NB4 (cell line): ENCODE results near the gene CCL18.
"Not testable (repeated sequence)": the region's sequence is repeated elsewhere in the genome, so short reads cannot be mapped to it uniquely, and the experiment has no call there.

Experiments
- DNase-seq: peaks from one replicate; pipeline ENCODE4 v3.0.0; 2010; ENCODE audit warnings: low read depth
- H3K4me3 ChIP-seq: one replicate; pipeline ENCODE4 v1.5.1; 2011; ENCODE audit warnings: mild to moderate bottlenecking, low read depth, low read length, moderate library complexity
- MYC ChIP-seq: IDR thresholded peaks from 2 replicates; pipeline ENCODE4 v1.6.1; 2011; ENCODE audit warnings: low read depth, low read length
- POLR2A ChIP-seq: IDR thresholded peaks from 2 replicates; pipeline ENCODE4 v1.6.1; 2011; ENCODE audit warnings: mild to moderate bottlenecking; ENCODE audit not compliant: insufficient read length; ENCODE audit errors: extremely low read depth
- TF ChIP-seq, protein P1 (sequence below): IDR thresholded peaks from one replicate; pipeline ENCODE4 v1.5.1; 2012; ENCODE audit warnings: low read depth, low read length
- TF ChIP-seq, protein P2 (sequence below): IDR thresholded peaks from 2 replicates; pipeline ENCODE4 v1.6.1; 2011; ENCODE audit warnings: low read depth, low read length

CCL18 gene

DNA sequence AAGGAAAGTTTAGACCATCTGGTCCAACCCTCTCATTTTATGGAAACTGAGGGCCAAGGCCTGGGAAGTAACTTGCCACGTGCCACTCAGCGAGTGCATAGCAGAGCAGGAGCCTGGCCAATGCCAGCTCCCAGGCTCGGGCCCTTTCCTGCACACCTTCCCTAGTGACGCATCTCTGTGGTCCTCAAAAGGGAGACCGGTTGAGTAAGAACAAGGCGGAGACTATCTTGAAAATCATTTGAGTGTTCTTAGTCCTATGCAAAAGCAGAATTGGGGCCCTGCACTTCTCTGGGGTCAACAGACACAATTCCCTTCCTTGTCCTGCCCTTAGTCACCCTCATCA is 42.4 kb downstream of the CCL18 start:
- TF ChIP-seq POLR2A = no peak
- H3K4me3 ChIP-seq = no peak overlapping the region
- no peak for DNase-seq

DNA sequence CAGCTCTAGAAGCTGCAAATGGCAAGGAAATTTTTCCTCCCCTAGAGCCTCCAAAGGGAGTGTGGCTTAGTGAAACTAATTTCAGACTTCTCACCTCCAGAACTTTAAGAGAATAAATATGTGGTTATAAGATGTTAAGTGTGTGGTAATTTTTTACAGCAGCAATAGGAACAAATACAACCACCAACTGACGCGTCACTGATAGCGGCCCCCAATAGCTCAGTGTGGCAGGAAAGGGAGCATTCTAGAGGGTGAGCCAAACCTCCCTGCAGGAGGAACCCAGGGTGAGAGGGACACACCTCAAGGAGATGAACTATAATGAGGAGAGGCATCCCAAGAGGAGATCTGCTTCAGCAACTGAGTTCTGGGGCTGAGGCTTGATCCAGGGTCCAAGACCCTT is 43.6 kb downstream of the CCL18 start:
- TF ChIP-seq MYC (no peak), POLR2A (no peak)
- TF ChIP-seq, protein P1, sequence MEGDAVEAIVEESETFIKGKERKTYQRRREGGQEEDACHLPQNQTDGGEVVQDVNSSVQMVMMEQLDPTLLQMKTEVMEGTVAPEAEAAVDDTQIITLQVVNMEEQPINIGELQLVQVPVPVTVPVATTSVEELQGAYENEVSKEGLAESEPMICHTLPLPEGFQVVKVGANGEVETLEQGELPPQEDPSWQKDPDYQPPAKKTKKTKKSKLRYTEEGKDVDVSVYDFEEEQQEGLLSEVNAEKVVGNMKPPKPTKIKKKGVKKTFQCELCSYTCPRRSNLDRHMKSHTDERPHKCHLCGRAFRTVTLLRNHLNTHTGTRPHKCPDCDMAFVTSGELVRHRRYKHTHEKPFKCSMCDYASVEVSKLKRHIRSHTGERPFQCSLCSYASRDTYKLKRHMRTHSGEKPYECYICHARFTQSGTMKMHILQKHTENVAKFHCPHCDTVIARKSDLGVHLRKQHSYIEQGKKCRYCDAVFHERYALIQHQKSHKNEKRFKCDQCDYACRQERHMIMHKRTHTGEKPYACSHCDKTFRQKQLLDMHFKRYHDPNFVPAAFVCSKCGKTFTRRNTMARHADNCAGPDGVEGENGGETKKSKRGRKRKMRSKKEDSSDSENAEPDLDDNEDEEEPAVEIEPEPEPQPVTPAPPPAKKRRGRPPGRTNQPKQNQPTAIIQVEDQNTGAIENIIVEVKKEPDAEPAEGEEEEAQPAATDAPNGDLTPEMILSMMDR = no peak
- TF ChIP-seq, protein P2, sequence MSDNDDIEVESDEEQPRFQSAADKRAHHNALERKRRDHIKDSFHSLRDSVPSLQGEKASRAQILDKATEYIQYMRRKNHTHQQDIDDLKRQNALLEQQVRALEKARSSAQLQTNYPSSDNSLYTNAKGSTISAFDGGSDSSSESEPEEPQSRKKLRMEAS = no peak
- no peak overlapping the region for H3K4me3 ChIP-seq
- no peak for DNase-seq

DNA sequence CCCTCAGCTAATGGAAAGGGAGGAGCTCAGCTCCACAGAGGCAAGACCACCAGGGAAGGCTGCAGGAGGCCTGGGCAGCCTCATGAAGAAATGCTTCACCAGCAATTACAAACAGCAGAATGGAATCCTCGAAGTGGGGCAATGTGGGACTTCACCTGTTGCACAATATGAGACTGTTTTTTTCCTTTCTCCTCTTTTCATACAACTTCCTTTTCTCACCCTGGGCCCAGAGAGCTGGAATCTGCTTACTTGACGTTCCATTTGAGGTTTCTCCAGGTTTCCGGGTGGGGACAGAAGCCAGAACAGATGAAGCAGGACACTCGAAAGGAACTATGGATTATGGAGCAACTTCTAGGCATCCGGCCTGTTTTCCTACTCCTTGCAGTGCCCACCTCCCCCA is 44.2 kb downstream of the CCL18 start:
- peak; percentile 50 for DNase-seq
- H3K4me3 ChIP-seq = not testable (repeated sequence)

DNA sequence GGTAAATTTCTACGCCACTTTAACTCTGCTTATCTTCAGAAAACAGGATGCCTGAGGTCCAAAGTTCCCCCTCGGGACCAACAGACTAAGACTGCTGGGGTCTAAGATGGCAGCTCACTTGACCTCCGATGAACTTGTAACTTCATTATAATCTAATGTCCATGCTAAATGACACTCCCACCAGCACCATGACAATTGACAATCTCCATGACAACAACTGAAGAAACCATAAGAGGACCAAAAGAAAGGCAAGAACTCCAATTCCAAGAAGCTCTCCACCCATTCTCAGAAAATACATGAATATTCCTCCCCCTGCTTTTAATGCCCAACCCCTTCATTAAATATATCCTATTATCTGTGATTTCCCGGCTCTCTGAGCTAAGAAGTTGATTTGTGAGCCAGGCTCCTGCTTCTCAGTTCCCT is 47.0 kb downstream of the CCL18 start:
- TF ChIP-seq, protein P1 = no peak
- TF ChIP-seq MYC = no peak
- TF ChIP-seq, protein P2 = no peak
- no peak for TF ChIP-seq POLR2A
- DNase-seq = peak; percentile 23
- no peak overlapping the region for H3K4me3 ChIP-seq

DNA sequence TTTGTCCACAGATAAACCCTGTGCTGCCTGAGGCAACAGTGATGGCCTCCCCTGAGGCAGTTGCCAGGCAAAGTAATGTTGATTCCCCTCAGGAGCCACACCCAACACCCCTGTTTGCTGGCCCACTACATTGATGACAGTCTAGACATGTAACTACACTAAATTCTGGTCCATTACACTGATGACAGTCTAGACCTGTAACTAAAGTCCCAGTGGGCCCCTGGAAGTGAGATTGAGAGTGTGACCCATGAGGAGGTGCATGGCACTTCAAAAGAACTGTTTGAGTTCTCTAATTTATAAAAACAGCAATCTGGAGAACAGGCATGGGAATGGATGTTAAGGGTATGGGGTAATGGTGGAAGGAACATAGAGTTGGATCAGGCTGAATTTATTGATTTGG is 48.5 kb downstream of the CCL18 start:
- no peak for DNase-seq
- TF ChIP-seq POLR2A (no peak), MYC (no peak)
- TF ChIP-seq, protein P1 = no peak
- TF ChIP-seq, protein P2 = no peak
- no peak overlapping the region for H3K4me3 ChIP-seq

DNA sequence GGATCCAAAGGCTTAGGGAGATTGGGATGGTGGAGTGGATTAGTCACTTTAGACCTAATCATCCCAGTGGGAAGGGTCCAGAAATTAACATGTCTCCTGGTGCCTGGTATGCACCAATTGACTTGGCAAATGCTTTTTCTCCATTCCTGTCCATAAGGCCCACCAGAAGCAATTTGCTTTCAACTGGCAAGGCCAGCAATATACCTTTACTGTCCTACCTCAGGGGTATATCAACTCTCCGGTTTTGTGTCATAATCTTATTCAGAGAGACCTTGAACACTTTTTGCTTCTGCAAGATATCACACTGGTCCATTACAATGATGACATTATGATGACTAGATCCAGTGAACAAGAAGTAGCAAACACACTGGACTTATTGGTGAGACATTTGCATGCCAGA is 49.1 kb downstream of the CCL18 start:
- not testable (repeated sequence) for DNase-seq, H3K4me3 ChIP-seq

DNA sequence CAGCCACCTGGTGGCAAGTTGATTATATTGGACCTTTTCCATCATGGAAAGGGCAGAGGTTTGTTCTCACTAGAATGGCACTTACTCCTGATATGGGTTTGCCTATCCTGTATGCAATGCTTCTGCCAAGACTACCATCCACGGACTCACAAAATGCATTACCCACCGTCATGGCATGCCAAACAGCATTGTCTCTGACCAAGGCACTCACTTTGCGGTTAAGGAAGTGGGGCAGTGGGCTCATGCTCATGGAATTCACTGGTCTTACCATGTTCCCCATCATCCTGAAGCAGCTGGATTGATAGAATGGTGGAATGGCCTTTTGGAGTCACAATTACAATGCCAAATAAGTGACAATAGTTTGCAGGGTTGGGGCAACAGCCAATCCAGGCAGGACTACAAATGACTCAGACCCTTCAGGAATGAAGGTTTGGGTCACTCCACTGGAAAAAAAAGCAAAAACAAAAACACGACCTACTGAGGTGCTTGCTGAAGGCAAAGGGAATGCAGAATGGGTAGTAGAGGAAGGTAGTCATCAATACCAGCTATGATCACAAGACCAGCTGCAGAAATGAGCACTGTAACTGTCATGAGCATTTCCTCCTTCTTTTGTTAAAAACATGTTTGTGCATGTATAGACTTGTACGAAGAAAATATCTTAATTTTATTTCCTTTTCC is 51.0 kb downstream of the CCL18 start:
- H3K4me3 ChIP-seq, DNase-seq: not testable (repeated sequence)

DNA sequence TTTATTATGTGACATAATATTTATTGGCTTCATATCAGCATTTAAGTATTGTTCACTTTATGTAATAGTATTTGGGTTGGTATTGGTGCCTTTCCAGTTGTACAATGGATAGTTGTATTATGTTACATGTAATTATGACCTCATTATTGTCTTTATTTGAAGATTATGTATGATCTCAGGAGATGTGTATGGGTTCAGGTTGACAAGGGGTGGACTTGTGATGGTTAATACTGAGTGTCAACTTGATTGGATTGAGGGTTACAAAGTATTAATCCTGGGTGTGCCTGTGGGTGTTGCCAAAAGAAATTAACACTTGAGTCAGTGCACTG is 51.5 kb downstream of the CCL18 start:
- DNase-seq, H3K4me3 ChIP-seq: not testable (repeated sequence)
